Osteocyte (in vitro differentiated cells): ENCODE measurements around the gene MAX. TPM values are rescaled to one million over a fixed set of nuclear protein-coding genes. Genes with fewer than 3 reads are reported as not detected.

Experiments used
- DNase-seq: peaks from one replicate; pipeline ENCODE4 v3.0.0; 2021; ENCODE audit warnings: mixed read lengths; ENCODE audit not compliant: unreplicated experiment; ENCODE audit errors: extremely low spot score
- H3K27ac Mint-ChIP-seq: one replicate; pipeline ENCODE4 v1.8.0; 2021; ENCODE audit warnings: mild to moderate bottlenecking, mixed read lengths; ENCODE audit not compliant: unreplicated experiment
- H3K27me3 Mint-ChIP-seq: one replicate; pipeline ENCODE4 v1.8.0; 2021; ENCODE audit warnings: mixed read lengths; ENCODE audit not compliant: unreplicated experiment
- H3K36me3 Mint-ChIP-seq: one replicate; pipeline ENCODE4 v1.8.0; 2021; ENCODE audit warnings: mixed read lengths; ENCODE audit not compliant: unreplicated experiment
- H3K4me1 Mint-ChIP-seq: one replicate; pipeline ENCODE4 v1.8.0; 2021; ENCODE audit warnings: mixed read lengths; ENCODE audit not compliant: unreplicated experiment
- H3K4me3 Mint-ChIP-seq: one replicate; pipeline ENCODE4 v1.8.0; 2021; ENCODE audit warnings: mild to moderate bottlenecking, moderate library complexity, mixed read lengths; ENCODE audit not compliant: unreplicated experiment
- H3K9me3 Mint-ChIP-seq: one replicate; pipeline ENCODE4 v1.8.0; 2021; ENCODE audit warnings: mixed read lengths; ENCODE audit not compliant: unreplicated experiment
- CTCF ChIP-seq: fragments of 200-600 bp; sonication (generic); IDR thresholded peaks from 2 replicates; pipeline ENCODE4 v1.5.0; 2021; ENCODE audit warnings: antibody characterized with exemption, mild to moderate bottlenecking, moderate library complexity
- total RNA-seq: library from RNA; stranded (reverse); gene quantifications from 2 replicates; pipeline ENCODE4 v1.2.1, GENCODE V29; 2021

The MAX gene
- total RNA-seq, 1 donor from 2014 or later = 120 TPM

DNA sequence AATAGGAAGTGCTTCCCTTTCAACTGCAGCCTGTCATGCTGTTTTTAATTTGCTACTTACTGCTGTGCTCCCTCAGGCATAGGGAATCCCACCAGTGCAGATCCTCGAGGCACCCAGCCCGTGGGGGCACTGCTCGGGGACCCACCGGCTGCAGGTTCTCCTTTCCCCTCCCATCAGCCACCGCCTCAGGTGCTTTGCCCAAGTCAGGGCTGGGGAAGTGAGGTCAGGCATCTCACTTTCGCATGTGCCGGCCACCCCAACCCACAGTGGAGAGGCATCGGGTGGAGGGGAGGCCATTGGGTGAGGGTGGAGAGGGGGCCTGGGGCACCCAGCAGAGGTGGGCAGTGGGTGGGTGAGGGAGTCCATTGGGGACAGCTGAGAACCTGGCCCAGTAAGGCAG lies 41.9 kb upstream of the MAX start:
- Mint-ChIP-seq H3K4me1 (no peaks in the 10 kb centered on the region), H3K9me3 (no peaks in the 10 kb centered on the region), H3K27ac (no peak overlapping the region), H3K27me3 (peaks cover 50% of the 10 kb centered on the region), H3K4me3 (no peak overlapping the region), H3K36me3 (no peaks in the 10 kb centered on the region)
- TF ChIP-seq CTCF = no peak
- DNase-seq = no peak

DNA sequence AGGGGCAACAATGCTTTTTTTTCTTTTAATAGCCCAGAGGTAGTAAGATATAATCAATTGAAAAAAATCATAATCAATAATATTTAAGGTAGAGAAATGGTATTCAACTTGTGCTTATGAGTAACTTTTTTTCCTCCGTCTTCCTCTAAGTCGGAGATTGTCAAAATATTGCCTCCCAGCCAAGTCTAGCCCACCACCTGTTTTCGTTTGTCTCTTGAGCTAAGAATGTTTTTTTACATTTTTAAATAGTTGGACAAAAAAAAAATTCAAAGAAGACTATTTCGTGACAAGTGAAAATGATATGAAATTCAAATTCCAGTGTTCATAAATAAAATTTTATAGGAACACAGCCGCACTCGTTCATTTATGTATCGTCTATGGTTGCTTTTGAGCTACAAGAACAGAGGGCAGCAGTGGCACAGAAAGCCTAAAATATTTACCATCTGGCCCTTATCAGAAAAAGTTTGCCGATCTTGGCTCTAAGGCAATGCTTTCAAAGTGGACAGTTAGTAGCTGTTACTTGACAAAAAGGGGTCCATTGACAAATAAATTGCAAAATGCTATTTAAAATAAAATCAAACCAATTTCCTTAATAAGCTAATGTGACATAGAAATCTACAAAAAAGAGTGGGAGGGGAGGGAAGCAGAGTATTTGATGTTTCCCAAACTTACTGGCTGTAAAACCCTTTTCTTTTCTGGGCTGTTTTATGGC lies 40.8 kb upstream of the MAX start:
- H3K27ac Mint-ChIP-seq = no peak overlapping the region
- no peaks in the 10 kb centered on the region for H3K9me3 Mint-ChIP-seq
- H3K4me3 Mint-ChIP-seq = no peak overlapping the region

DNA sequence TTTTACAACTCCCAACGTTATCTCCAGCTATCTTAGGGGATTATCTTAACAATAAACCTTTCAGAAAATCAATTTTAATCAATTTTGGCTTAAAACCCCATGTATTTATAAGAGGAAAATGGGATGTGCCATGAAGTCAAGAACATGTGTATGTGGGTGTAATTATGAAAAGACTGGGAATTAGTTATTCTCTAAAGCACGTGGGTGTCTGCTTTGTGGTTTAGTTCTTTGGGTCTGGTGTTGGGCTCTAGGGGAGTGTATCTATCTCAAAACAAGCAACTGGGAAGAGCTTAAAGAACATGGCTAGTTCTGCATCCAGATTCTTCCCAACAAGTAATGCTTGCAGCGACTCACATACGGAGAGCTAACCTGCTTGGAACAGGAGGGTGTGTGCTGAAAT lies 40.1 kb upstream of the MAX start:
- no peaks in the 10 kb centered on the region for H3K4me1 Mint-ChIP-seq

More for the DNA sequence above, 40.8 kb upstream of the MAX start:
- Mint-ChIP-seq H3K36me3 (no peaks in the 10 kb centered on the region), H3K4me1 (no peaks in the 10 kb centered on the region), H3K27me3 (peaks cover 43% of the 10 kb centered on the region)
- no peak for TF ChIP-seq CTCF
- no peak for DNase-seq

GRCh38 chr14:65141523-65141922 lies 39.2 kb upstream of the MAX start:
- no peak for DNase-seq
- Mint-ChIP-seq H3K27me3 (peaks cover 36% of the 10 kb centered on the region), H3K36me3 (no peaks in the 10 kb centered on the region), H3K4me1 (no peaks in the 10 kb centered on the region), H3K9me3 (no peaks in the 10 kb centered on the region), H3K27ac (no peak overlapping the region), H3K4me3 (no peak overlapping the region)
- TF ChIP-seq CTCF = no peak

More for the DNA sequence above, 40.1 kb upstream of the MAX start:
- no peak for DNase-seq
- no peak for TF ChIP-seq CTCF
- Mint-ChIP-seq H3K27me3 (peaks cover 40% of the 10 kb centered on the region), H3K36me3 (no peaks in the 10 kb centered on the region), H3K4me3 (no peak overlapping the region), H3K9me3 (no peaks in the 10 kb centered on the region), H3K27ac (no peak overlapping the region)

DNA sequence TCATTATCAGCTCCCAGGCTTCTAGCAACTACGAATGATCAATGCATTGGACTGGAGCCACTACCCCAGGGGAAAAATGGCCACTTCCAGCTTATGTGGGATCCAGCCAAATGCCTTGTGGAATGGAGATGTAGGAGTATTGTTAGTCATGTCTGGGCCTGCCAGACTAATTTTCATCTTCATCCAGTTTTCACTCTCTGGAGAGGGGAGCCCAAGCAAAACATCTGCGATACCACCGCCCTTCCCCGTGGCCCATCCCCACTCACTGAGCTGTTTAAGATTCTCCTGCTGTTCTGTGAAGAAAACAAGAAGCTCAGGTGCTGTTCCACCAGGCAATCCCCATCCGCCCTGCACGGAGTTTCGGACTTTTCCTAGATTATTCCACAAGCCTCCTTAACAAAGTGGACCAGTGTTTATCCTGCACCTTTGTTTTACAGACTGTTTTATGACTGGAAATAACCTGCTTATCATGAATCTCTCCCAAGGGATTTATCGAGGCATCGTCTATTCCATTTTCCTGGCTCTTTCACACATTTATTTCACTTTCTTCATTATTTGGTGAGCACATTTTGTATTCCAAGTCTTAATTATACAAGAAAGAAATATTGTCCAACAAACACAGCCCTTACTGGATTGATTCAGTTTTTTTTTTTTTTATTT lies 35.5 kb upstream of the MAX start:
- Mint-ChIP-seq H3K36me3 (no peaks in the 10 kb centered on the region), H3K4me3 (no peak overlapping the region), H3K27me3 (peaks cover 9% of the 10 kb centered on the region), H3K9me3 (no peaks in the 10 kb centered on the region), H3K27ac (no peak overlapping the region), H3K4me1 (no peaks in the 10 kb centered on the region)
- no peak for DNase-seq
- TF ChIP-seq CTCF = no peak
